HG02642 (cell line): ENCODE measurements around the gene LRRN4CL.
"Not testable (repeated sequence)": the region's sequence is repeated elsewhere in the genome, so short reads cannot be mapped to it uniquely, and the experiment has no call there.

Experiments
- ATAC-seq: cut with Tn5 transposase; IDR thresholded peaks from one replicate; pipeline ENCODE4 v1.9.1; 2021; ENCODE audit warnings: mild to moderate bottlenecking; ENCODE audit not compliant: unreplicated experiment, poor library complexity

The LRRN4CL gene

DNA sequence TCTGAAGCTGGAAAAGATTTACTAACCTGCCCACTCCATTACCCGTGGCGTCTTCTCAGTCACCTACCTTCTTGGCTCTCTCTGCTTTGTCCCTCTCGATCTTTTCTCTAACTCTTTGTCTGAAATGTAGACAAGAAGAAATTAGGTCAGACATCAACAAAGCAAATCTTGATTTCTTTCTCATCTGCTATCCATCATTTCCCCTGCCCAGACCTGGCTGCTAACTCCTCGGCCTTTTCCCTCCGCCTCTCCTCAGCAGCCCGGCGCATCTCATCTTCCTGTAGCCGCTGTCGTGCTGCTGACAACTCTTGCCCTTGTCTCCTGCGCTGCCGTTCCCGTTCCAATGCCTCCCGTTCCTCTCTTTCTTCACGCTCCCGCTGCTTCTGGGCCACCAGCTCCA lies 11.6 kb downstream of the LRRN4CL start:
- ATAC-seq = no peak

- no peak for ATAC-seq
Measured at GRCh38 chr11:62677156-62677555, 12.2 kb downstream of the LRRN4CL start.

- ATAC-seq = no peak
Measured at GRCh38 chr11:62676698-62677097, 12.6 kb downstream of the LRRN4CL start.

- not testable (repeated sequence) for ATAC-seq
Measured at GRCh38 chr11:62675415-62675814, 13.9 kb downstream of the LRRN4CL start.

DNA sequence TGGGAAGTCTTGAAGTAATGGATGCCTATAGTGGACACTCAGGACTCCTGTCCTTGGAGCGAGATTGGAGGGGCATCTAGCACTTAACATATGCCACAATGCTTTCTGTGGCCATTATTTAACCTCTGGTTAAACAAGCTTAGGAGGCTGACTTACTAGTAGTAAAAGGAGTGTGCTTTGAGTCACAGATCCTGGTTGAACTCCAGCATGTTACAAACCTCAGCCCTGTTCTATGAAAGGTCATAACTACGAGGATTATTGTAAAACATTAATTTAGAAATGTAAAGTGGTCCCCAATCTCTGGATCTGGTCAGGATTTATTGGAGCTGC lies 16.2 kb downstream of the LRRN4CL start:
- no peak for ATAC-seq

DNA sequence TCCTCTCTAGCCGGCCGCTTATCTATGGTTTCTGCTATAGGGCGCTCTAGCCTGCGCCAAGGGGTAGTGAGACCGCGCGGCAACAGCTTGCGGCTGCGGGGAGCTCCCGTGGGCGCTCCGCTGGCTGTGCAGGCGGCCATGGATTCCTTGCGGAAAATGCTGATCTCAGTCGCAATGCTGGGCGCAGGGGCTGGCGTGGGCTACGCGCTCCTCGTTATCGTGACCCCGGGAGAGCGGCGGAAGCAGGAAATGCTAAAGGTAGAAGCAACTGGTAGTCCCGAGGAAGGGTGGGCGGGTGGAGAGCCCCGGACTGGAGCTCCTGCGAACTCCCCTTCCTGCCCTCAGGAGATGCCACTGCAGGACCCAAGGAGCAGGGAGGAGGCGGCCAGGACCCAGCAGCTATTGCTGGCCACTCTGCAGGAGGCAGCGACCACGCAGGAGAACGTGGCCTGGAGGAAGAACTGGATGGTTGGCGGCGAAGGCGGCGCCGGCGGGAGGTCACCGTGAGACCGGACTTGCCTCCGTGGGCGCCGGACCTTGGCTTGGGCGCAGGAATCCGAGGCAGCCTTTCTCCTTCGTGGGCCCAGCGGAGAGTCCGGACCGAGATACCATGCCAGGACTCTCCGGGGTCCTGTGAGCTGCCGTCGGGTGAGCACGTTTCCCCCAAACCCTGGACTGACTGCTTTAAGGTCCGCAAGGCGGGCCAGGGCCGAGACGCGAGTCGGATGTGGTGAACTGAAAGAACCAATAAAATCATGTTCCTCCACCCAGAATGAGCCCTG lies 17.5 kb downstream of the LRRN4CL start, which contains the start of the genes LBHD1 and UQCC3:
TSS of gene LBHD1 (minus strand) at position 660 of the 782 bp plus-strand sequence. CDS start 2,236 bp downstream, outside the sequence.
TSS of gene UQCC3 (plus strand) at position 66 of the 782 bp plus-strand sequence. CDS start at position 139, 73 bp downstream.
- peak; percentile 61 for ATAC-seq

DNA sequence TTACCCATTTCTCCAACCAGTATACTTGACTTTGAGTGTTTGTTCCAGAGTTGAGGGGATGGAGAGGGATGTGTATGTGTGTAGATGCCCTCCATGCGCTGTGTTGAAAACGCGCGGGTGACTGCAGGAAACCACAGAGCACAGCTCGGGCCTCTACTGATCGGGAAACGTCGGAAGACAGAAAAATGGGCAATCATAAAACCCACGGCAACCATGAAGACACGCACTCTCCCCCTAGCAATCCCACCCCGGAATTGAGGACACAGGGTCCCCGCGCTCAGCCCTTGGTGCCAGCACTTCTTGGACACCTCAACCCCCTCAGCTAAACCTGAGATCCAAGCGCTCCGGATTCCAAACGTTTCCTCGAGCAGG lies 18.1 kb downstream of the LRRN4CL start:
- ATAC-seq = peak; percentile 12

DNA sequence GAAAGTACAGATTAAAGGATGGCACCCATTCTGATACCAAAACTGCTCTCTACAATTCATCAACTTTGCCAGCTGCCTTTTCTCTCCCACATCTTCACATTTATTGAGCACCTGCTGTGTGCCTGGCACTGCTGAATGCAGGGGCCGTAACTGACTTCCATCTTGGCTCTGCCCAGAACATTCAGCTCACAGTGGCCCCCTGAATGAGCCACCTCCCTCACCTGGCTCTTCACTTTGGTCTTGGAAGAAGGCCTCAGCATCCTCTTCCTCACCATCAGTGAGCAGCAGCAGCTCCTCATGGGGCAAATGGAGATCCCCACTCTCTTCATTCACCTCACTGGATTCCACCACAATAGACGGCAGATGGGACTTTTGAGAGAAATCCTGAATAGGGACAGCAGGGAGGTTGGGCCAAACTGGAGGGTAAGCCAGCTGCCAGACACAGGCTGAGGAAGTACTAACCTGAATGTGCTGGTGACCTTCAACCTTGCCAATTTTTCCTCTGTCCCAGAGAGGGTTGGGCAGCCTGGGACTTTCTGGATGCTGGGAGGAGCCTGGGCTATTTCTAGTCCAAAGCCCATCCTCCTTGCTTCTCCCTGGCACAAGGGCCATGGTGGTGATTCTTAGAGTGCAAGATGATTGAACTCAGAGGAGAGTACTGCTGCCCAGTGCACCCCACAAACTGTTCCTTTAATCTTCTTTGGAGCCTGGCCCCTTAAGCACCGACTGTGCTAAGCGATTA lies 19.7 kb downstream of the LRRN4CL start:
- ATAC-seq = no peak

- ATAC-seq = no peak
Measured at GRCh38 chr11:62667460-62667859, 21.9 kb downstream of the LRRN4CL start.

- ATAC-seq = no peak
Measured at GRCh38 chr11:62666259-62666926, 22.9 kb downstream of the LRRN4CL start.

GRCh38 chr11:62665599-62666258 lies 23.6 kb downstream of the LRRN4CL start:
- peak; percentile 20 for ATAC-seq

GRCh38 chr11:62665075-62665598 lies 24.2 kb downstream of the LRRN4CL start, which contains the start of the genes C11orf98 and CSKMT:
Gene C11orf98 (minus strand): TSS chr11:62665210. CDS start chr11:62665169, 41 bp downstream.
Gene CSKMT (plus strand): TSS chr11:62665312. CDS start chr11:62665880, 568 bp downstream.
- peak; percentile 87 for ATAC-seq

DNA sequence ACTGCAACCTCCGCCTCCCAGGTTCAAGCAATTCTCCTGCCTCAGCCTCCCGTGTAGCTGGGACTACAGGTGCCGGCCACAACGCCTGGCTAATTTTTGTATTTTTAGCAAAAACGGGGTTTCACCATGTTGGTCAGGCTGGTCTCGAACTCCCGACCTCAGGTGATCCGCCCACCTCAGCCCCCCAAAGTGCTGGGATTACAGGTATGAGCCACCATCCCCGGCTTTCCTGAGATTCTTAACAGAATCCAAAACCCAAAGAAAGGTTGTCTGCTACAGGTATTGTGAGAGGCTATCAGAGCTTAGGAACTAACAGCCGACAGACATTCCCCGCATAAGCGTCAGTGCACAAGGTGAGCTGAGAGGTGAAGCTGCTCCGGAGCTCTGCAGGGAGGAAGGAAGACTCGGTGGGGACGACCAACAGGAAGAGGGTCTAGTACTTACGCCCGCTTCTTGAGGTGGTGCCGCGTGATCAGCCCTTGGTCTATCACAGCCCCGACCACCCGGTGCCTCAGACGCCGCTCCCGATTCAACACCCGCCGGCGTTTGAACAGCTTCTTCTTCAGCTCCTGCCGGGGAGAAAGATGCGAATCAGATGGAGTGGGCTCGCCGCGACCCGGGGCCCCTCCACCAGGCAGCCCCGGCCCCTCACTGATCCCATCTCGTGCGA lies 24.8 kb downstream of the LRRN4CL start:
- peak; percentile 30 for ATAC-seq

GRCh38 chr11:62656796-62657429 lies 32.4 kb downstream of the LRRN4CL start:
- no peak for ATAC-seq

DNA sequence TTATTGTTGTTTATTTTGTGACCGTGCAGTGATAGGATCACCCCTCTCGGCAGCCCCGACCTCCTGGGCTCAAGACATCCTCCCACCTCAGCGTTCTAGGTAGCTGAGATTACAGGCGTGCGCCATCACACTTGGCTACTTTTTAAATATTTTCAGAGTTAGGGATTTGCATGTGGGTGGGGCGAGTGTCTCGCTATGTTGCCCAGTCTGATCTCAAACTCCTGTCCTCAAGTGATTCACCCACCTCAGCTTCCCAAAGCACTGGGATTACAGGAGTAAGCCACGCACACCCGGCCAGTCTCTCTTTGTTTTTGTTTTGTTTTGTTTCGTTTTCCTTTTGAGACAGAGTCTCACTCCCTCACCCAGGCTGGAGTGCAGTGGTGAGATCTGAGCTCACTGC lies 35.0 kb downstream of the LRRN4CL start:
- no peak for ATAC-seq

DNA sequence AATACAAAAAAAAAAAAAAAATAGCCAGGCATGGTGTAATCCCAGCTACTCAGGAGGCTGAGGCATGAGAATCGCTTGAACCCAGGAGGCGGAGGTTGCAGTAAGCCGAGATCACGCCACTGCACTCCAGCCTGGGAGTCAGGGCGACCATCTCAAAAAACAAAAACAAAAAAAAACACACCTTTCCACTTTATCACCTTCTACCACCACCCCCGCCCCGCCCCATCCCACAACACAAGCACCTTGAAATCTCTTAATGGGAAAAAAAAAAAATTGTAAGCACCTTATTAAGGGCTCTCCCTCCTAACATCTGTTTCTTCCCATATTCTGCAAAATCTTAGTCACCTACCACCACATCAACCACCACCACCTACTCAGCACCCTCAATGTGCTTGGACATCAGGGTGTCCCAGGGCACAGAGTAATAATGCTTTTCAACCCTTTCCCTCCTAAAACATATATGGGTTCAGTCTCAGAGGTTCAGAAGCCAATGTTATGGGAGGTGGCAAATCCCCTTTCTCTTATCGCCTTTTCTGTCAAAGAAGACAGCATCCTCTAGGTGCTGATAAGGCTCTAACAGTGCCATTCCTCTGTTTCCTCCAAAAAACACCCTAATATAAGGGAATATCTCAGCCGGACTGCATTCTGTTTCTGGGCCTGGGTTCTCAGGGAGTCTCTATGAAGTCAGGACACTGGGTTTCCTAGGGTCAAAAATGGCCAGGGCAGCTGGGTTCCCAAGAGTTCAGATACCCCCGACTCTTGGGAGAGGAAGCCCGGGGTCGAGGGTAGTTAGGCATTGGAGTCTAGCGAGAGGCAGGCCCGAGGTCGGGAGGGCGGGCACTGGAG lies 36.9 kb downstream of the LRRN4CL start:
- ATAC-seq = no peak

DNA sequence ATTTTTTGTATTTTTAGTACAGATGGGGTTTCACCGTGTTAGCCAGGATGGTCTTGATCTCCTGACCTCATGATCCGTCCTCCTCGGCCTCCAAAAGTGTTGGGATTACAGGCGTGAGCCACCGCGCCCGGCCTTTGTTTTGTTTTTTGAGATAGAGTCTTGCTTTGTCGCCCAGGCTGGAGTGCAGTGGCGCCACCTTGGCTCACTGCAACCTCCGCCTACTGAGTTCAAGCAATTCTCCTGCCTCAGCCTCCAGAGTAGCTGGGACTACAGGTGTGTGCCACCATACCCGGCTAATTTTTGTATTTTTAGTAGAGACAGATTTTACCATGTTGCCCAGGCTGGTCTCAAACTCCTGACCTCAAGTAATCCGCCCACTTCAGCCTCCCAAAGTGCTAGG lies 39.0 kb downstream of the LRRN4CL start:
- ATAC-seq = not testable (repeated sequence)

- ATAC-seq = no peak
Measured at GRCh38 chr11:62649486-62649885, 39.8 kb downstream of the LRRN4CL start.
